ENCODE results near the gene ADCK2.

DNA sequence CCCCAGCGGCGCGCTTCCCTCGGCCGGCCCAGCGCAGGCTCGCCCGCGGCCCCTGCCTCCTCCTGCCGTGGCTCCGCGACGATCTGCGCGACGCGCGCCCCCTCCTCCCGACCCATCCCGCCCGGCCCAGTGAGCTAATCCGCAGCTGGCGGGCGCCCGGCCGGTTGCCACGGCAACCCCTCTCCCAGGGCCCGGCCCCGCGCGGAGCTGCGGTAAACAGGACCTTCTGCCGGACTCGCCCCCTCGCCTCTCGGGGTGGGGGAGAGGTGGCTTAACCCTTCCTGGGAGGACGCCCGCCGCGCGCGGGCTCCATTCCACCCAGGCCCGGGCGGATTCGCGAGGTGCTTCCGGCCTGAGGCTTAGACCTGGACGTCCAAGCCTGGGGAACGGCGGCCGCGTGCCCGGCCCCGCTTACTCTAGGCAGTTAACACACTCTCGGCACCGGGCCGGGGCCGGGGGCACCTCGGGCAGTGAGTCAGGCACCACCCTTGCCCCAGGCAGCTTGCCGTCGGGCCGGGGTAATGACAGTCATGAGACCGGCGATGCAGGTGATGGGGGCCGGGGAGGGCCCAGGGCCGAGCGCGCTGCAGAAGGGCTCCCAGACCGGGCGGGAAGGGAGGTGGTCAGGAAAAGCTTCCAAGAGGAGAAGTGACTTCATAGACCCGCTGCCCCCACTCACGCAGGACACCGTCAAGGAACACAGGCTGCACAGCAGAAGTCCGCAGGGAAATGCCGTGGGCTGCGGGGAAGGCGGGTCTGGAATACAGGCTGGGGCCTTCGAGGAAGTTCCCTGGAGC is 31.8 kb upstream of the ADCK2 start, which contains the start of gene DENND2A:
- TF ChIP-seq, protein P1, sequence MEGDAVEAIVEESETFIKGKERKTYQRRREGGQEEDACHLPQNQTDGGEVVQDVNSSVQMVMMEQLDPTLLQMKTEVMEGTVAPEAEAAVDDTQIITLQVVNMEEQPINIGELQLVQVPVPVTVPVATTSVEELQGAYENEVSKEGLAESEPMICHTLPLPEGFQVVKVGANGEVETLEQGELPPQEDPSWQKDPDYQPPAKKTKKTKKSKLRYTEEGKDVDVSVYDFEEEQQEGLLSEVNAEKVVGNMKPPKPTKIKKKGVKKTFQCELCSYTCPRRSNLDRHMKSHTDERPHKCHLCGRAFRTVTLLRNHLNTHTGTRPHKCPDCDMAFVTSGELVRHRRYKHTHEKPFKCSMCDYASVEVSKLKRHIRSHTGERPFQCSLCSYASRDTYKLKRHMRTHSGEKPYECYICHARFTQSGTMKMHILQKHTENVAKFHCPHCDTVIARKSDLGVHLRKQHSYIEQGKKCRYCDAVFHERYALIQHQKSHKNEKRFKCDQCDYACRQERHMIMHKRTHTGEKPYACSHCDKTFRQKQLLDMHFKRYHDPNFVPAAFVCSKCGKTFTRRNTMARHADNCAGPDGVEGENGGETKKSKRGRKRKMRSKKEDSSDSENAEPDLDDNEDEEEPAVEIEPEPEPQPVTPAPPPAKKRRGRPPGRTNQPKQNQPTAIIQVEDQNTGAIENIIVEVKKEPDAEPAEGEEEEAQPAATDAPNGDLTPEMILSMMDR (IDR thresholded peaks at IDR 0.05; ENCODE audit: low read length) = no peak
- TF ChIP-seq EZH2 (IDR thresholded peaks at IDR 0.05; ENCODE audit: borderline replicate concordance, low read length) = no peak
